Superior temporal gyrus (tissue), 1 donor: ENCODE results near the gene TYW1B.
A peak's percentile ranks its signal among the peaks of the same experiment; 100 is the strongest.
"Not testable (repeated sequence)": the region's sequence is repeated elsewhere in the genome, so short reads cannot be mapped to it uniquely, and the experiment has no call there.

Experiments used
- DNase-seq: peaks from one replicate; pipeline ENCODE4 v3.0.0-alpha.2; 2016; ENCODE audit errors: extremely low spot score

The TYW1B gene

DNA sequence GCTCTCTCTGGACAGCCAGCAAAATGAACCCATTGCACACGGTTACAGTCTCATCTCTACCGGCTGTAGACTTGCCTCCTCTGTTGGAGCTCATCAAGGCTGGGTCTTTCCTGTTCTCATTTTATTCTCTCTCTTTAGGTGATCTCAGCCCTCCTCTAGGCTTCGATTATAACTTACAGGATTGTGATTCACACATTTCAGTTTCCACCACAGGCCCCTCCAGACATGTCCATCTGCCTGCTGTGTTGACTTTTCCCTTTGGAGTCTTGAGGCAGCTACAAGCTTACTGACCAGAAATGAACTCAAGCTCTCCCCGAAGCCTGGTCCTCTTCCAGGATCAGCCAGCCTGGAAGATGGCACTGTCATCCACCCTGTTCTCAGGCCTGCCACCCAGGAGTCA is 268.5 kb downstream of the TYW1B start:
- not testable (repeated sequence) for DNase-seq

DNA sequence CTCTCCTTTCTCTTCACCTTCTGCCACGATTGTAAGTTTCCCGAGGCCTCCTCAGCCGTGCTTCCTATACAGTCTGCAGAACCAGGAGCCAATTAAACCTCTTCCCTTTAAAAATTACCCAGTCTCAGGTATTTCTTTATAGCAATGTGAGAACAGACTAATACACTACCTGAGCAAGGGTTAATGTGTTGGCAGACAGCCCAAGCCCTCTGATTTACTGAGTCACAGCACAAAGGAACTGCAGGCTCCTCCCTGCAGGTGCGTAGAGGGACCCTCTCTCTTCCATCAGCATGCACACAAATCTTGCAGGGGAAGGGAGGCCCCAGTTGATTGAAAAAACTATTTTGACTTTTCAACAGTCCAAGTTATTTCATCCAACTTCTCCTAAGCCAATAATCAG is 271.3 kb downstream of the TYW1B start:
- DNase-seq = not testable (repeated sequence)

DNA sequence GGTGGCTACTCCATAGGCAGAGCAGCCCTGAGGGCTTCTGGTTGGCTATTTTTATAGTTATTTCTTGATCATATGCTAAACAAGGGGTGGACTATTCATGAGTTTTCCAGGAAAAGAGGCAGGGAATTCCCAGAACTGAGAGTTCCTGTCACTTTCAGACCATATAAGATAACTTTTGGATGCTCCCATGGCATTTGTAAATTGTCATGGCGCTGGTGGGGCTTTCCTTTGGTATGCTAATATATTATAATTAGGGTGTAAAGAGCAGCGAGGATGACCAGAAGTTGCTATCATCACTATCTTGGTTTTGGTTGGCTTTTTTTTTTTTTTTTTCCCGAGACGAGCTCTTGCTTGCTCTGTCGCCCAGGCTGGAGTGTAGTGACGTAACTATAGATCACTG is 272.8 kb downstream of the TYW1B start:
- DNase-seq = not testable (repeated sequence)

DNA sequence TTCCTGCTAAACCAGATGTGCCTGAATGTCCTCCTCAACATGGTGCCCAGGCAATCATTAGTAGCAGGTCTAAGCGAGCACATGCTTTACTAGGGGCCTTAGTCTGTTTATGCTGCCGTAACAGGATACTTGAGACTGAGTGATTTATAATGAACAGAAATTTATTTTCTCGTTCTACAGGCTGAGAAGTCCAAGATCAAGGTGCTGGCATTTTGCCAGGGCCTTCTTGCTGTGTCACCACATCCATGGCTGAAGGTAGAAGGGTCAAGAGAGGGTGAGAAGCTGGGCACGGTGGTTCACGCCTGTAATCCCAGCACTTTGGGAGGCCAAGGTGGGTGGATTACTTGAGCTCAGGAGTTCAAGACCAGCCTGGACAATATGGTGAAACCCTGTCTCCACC is 273.6 kb downstream of the TYW1B start:
- not testable (repeated sequence) for DNase-seq

DNA sequence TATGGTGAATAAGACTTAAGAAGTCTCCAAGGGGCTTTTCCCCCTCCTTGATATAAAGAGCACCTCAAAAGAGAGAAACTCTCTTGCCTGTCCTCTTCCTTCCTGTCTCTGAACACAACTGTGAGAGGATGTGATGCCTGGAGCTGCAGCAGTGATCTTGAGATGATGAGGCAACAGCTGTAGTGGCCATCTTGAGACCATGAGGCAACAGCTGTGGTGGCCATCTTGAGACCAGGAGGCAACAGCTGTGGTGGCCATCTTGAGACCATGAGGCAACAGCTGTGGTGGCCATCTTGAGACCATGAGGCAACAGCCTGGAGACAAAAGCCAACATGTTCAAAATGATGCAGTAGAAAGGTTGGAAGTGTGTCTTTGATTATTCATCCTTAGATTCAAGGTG is 277.5 kb downstream of the TYW1B start:
- DNase-seq = not testable (repeated sequence)

DNA sequence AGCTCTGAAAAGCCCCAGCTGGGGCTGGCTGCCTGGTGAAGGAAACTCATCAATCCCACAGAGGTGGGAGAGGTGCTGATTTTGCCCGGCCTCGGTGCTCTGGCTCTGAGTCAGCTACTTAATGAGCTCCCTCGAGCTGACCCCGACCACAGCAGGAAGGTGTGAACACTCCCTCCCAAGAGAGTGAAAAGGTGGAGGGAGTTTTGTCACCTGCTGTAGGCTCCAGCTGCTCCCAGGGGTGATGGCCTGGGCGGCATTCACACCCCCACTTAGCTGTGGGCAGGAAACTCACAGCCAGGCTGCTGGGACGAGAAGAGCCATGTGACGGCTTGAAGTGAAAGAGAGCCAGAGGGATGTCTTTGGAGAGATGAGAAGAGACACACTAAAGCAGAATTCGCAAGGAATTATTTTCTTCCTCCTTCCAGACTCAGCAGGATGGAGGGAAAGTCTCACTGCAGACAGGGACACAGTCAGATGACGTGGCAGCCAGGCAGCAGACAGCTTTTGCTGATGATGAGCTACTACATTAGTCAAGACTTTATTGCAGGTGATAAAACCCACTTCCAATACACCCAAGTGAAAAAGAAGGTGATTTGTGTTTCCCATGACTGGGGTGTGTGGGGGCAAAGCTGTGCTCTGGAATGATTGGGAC is 281.3 kb downstream of the TYW1B start:
- DNase-seq = not testable (repeated sequence)

DNA sequence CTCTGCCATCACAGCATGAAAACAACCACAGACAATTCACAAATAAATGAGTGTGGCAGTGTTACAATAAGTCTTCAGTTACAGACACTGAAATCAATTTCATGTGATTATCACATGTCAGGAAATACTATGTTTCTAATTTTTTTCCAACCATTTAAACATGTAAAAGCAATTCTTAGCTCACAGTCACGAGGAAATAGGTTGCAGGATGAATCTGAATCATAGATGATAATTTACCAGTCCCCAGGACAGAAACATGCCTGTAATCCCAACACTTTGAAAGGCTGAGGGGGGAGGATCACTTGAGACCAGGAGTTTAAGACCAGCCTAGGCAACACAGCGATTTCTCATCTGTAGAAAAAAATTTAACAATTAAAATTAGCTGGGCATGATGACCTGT is 283.5 kb downstream of the TYW1B start:
- DNase-seq = not testable (repeated sequence)

DNA sequence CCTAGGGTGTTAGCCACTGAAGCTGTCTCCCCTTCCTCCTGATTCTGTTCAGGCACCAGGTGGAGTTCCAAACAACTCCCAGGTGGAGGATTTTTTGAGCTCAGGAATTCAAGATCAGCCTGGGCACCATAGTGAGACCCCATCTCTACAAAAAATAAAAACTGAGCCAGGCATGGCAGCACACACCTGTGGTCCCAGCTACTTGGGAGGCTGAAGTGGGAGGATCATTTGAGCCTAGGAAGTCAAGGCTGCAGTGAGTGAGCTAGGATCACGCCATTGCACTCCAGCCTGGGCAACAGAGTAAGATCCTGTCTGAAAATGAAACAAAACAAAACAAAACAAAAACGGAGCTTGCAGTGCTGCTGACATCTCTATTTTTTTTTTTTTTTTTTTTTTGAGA is 287.1 kb downstream of the TYW1B start:
- no peak for DNase-seq

DNA sequence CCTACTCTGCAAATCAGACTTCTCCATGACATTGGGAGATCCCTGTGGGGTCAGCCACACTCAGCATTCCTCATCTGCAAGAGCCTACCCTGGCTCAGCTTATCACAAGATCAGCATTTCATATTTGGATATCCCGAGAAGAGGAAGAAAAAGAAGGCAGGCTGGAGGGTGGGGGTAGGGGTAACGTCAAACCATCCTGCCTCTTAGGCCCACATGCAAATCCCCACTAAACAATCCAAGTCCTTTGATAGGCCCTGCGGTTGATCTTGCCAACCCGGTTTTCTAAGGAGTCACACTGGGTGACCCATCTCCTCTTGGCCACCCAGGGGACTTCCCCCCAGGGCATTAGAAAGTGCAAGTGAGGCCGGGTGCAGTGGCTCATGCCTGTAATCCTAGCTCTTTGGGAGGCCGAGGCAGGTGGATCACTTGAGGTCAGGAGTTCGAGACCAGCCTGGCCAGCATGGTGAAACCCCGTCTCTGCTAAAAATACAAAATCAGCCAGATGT is 287.8 kb downstream of the TYW1B start:
- no peak for DNase-seq

DNA sequence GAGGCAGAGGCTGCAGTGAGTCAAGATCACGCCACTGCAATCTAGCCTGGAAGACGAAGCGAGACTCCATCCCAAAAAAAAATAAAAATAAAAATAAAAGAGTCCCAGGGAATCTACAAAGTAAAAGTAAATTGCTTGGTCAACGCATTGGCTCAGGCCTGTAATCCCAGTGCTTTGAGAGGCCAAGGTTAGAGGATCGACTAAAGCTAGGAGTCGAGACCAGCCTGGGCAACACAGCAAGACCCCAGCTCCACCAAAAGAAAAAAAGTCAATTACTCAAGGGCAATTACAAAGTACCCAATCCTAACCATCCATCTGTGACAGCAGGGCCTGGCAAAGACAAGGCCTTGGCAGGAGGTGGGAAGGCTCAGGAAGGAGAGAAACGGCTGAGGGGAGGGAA is 288.3 kb downstream of the TYW1B start:
- no peak for DNase-seq

DNA sequence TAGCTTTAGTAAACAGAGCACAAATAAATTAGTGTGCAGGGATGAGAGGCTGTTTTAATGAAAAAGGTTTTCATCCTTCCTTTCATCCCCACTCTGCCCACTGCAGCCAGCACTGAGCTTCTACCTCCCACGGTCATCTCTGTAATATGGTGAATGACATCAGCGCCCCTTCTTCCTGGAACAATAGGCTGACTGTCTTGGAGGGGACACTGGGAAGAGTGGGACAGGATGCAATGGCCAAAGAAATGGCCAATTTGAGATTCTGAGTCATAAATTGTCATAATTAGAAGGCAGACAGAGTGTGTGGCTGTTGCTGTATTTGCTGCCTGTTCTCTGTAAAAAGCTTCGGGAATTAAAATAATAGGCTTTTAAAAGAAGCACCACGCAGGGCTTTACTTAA is 289.1 kb downstream of the TYW1B start:
- peak; percentile 24 for DNase-seq

DNA sequence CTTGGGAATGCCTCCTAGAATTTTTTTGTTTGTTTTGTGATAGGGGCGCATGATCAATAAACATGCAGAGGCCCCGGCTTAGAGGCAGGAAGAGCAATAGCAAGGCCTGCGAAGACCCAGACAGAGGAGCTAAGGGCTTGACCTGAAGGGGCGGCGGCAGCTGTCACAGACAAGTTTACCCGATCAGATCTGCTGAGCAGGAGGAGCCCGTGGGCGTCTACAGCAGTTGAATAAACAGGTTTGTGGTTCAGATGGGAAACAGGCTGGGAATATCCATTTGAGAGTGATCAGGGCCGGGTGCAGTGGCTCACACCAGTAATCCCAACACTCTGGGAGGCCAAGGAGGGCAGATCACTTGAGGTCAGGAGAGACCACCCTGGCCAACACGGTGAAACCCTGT is 289.9 kb downstream of the TYW1B start:
- DNase-seq = no peak

DNA sequence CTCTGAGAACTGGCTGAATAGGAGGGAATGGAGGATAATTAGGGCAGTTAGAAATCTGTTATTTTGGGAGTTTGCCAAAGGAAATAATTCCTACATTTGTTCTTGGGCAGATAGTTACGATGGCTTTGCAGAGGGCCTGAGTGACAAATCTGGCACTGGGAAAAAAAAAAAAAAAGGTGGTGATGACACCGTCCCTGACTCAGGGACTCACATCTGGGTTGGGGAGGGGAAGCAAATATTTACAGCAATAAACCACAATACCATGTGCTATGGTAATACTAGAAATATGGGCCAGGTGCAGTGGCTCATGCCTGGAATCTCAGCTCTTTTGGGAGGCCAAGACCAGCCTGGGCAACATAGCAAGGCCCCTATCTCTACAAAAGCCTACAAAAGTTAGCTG is 292.0 kb downstream of the TYW1B start:
- DNase-seq = not testable (repeated sequence)

DNA sequence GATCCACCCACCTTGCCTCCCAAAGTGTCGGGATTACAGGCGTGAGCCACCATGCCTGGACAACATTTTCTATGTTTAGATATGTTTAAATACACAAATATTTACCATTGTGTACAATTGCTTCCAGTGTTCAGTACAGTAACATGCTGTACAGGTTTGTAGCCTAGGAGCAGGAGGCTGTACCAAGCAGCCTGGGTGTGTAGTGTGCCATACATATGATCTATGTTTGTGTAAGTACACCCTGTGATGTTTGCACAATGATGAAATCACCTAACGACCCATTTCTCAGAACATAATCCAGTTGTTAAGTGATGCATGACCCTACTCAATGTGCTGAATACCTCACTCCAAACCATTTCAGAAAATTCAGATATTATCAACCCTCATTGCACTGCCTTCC is 297.0 kb downstream of the TYW1B start:
- not testable (repeated sequence) for DNase-seq
